Trophoblast cell (in vitro differentiated cells and primary cell): ENCODE results near the gene NFIB.

Experiments used
- DNase-seq, 2 donors: peaks; one replicate each; pipeline ENCODE4 v3.0.0-alpha.2; 2016
- H2AFZ ChIP-seq: 2 replicates; pipeline ENCODE4 v1.6.1; 2013; ENCODE audit warnings: low read length, moderate library complexity, mild to moderate bottlenecking; ENCODE audit not compliant: insufficient read depth, poor library complexity
- H2AK5ac ChIP-seq: 2 replicates; pipeline ENCODE4 v1.6.1; 2013; ENCODE audit warnings: mild to moderate bottlenecking, low read length
- H2BK120ac ChIP-seq: 2 replicates; pipeline ENCODE4 v1.6.1; 2013; ENCODE audit warnings: low read length, mild to moderate bottlenecking, moderate library complexity; ENCODE audit not compliant: insufficient read depth, poor library complexity
- H2BK12ac ChIP-seq: 2 replicates; pipeline ENCODE4 v1.6.1; 2013; ENCODE audit warnings: mild to moderate bottlenecking, low read length, moderate library complexity
- H2BK5ac ChIP-seq: 2 replicates; pipeline ENCODE4 v1.6.1; 2013; ENCODE audit warnings: low read length, low read depth, moderate library complexity, mild to moderate bottlenecking; ENCODE audit not compliant: poor library complexity
- H3K14ac ChIP-seq: 2 replicates; pipeline ENCODE4 v1.6.1; 2013; ENCODE audit warnings: mild to moderate bottlenecking, low read length
- H3K18ac ChIP-seq: 2 replicates; pipeline ENCODE4 v1.6.1; 2013; ENCODE audit warnings: mild to moderate bottlenecking, low read length
- H3K23ac ChIP-seq: 2 replicates; pipeline ENCODE4 v1.6.1; 2013; ENCODE audit warnings: low read length
- H3K27ac ChIP-seq: 2 replicates; pipeline ENCODE4 v1.5.1; 2013; ENCODE audit warnings: low read depth, mild to moderate bottlenecking, inconsistent platforms, low read length, moderate library complexity
- H3K27me3 ChIP-seq: 2 replicates; pipeline ENCODE4 v1.6.1; 2013; ENCODE audit warnings: inconsistent platforms, mild to moderate bottlenecking, low read length, moderate library complexity; ENCODE audit not compliant: insufficient read depth
- H3K36me3 ChIP-seq, 2 experiments: 1 replicate in 1 of 2; 2 replicates in 1 of 2; pipeline ENCODE4 v1.6.1; 2013; ENCODE audit warnings: low read length in 2 of 2, mild to moderate bottlenecking in 2 of 2, moderate library complexity in 1 of 2; ENCODE audit not compliant: insufficient read depth in 2 of 2, control insufficient read depth in 1 of 2
- H3K4ac ChIP-seq: 2 replicates; pipeline ENCODE4 v1.6.1; 2013; ENCODE audit warnings: low read depth, mild to moderate bottlenecking, low read length, moderate library complexity
- H3K4me1 ChIP-seq, 2 experiments: 1 replicate in 1 of 2; 2 replicates in 1 of 2; pipeline ENCODE4 v1.6.1; 2013; ENCODE audit warnings: low read length in 2 of 2, mild to moderate bottlenecking in 2 of 2, moderate library complexity in 1 of 2; ENCODE audit not compliant: insufficient read depth in 2 of 2, control insufficient read depth in 1 of 2
- H3K4me2 ChIP-seq: 2 replicates; pipeline ENCODE4 v1.6.1; 2013; ENCODE audit warnings: inconsistent platforms, mild to moderate bottlenecking, low read length, moderate library complexity
- H3K4me3 ChIP-seq: 2 replicates; pipeline ENCODE4 v1.5.1; 2013; ENCODE audit warnings: mild to moderate bottlenecking, low read depth, low read length, inconsistent platforms
- H3K79me1 ChIP-seq: one replicate; pipeline ENCODE4 v1.6.1; 2013; ENCODE audit warnings: low read length
- H3K79me2 ChIP-seq: 2 replicates; pipeline ENCODE4 v1.6.1; 2013; ENCODE audit warnings: low read length, mild to moderate bottlenecking; ENCODE audit not compliant: control insufficient read depth, insufficient read depth, poor library complexity
- H3K9ac ChIP-seq: 2 replicates; pipeline ENCODE4 v1.6.1; 2013; ENCODE audit warnings: mild to moderate bottlenecking, low read length
- H3K9me3 ChIP-seq: 2 replicates; pipeline ENCODE4 v1.6.1; 2013; ENCODE audit warnings: low read depth, mild to moderate bottlenecking, control low read depth, inconsistent platforms, low read length; ENCODE audit not compliant: insufficient read depth
- H4K12ac ChIP-seq: 2 replicates; pipeline ENCODE4 v1.6.1; 2013; ENCODE audit warnings: low read depth, mild to moderate bottlenecking, low read length, moderate library complexity
- H4K8ac ChIP-seq: 2 replicates; pipeline ENCODE4 v1.6.1; 2013; ENCODE audit warnings: low read depth, mild to moderate bottlenecking, low read length, moderate library complexity
- H4K91ac ChIP-seq: one replicate; pipeline ENCODE4 v1.6.1; 2013; ENCODE audit warnings: low read depth, mild to moderate bottlenecking, low read length, moderate library complexity
- WGBS: extraction: QIAGEN DNeasy Blood & Tissue Kit; methylation state at CpG from one replicate; pipeline ENCODE4 v1.1.7; 2013; ENCODE audit warnings: missing lambda C conversion rate; ENCODE audit not compliant: insufficient read length, insufficient coverage; ENCODE audit errors: extremely low coverage; 5-methylcytosine and 5-hydroxymethylcytosine counted together

NFIB gene

GRCh38 chr9:14251154-14252071 is 62.5 kb downstream of the NFIB start:
- H3K9me3 ChIP-seq, result no peaks in the 10 kb centered on the region
- no CpG with 5 or more reads among the region's 10 CpGs for WGBS

GRCh38 chr9:14250794-14251153 is 63.2 kb downstream of the NFIB start:
- no peak overlapping the region for H2BK12ac ChIP-seq
- H3K23ac ChIP-seq, result no peak overlapping the region
- H2BK120ac ChIP-seq, result no peak overlapping the region
- no peak overlapping the region for H3K9ac ChIP-seq
- no peaks in the 10 kb centered on the region for H3K79me2 ChIP-seq
- H3K9me3 ChIP-seq, result no peaks in the 10 kb centered on the region
- no peak overlapping the region for H2BK5ac ChIP-seq
- no peak overlapping the region for H4K12ac ChIP-seq
- H3K4me1 ChIP-seq, result peaks cover 3 to 7% of the 10 kb centered on the region in 2 experiments
- no peaks in the 10 kb centered on the region for H3K27me3 ChIP-seq
- no peak overlapping the region for H3K4ac ChIP-seq
- H3K14ac ChIP-seq, result no peak overlapping the region
- peak overlapping the region; percentile 43 for H3K27ac ChIP-seq
- H3K4me2 ChIP-seq, result no peak overlapping the region
- H3K36me3 ChIP-seq, result no peaks in the 10 kb centered on the region
- no peak overlapping the region for H2AFZ ChIP-seq
- WGBS, result no CpG with 5 or more reads among the region's 1 CpG
- no peak overlapping the region for H2AK5ac ChIP-seq
- no peak overlapping the region for H3K4me3 ChIP-seq
- DNase-seq, result no peak
- peaks cover 1% of the 10 kb centered on the region for H3K79me1 ChIP-seq
- H3K18ac ChIP-seq, result no peak overlapping the region
- no peak overlapping the region for H4K8ac ChIP-seq
- no peak overlapping the region for H4K91ac ChIP-seq

More at GRCh38 chr9:14251154-14252071, 62.5 kb downstream of the NFIB start:
- no peak overlapping the region for H4K12ac ChIP-seq
- H2AK5ac ChIP-seq, result no peak overlapping the region
- H3K79me2 ChIP-seq, result no peaks in the 10 kb centered on the region
- peaks cover 3 to 4% of the 10 kb centered on the region in 2 experiments for H3K4me1 ChIP-seq
- peak overlapping the region; percentile 56 for H2AFZ ChIP-seq
- H4K91ac ChIP-seq, result no peak overlapping the region
- peaks cover 1% of the 10 kb centered on the region for H3K79me1 ChIP-seq
- H3K4me2 ChIP-seq, result peak overlapping the region; percentile 31
- H3K4ac ChIP-seq, result no peak overlapping the region
- no peak overlapping the region for H2BK120ac ChIP-seq
- H3K36me3 ChIP-seq, result no peaks in the 10 kb centered on the region
- no peak overlapping the region for H2BK5ac ChIP-seq
- no peak overlapping the region for H4K8ac ChIP-seq
- peak overlapping the region; percentile 43 for H3K27ac ChIP-seq
- no peak overlapping the region for H3K4me3 ChIP-seq
- H3K27me3 ChIP-seq, result no peaks in the 10 kb centered on the region
- no peak overlapping the region for H3K18ac ChIP-seq
- no peak overlapping the region for H3K14ac ChIP-seq
- no peak overlapping the region for H3K9ac ChIP-seq
- H2BK12ac ChIP-seq, result no peak overlapping the region
- DNase-seq, result peak; percentile 73 to 93
- no peak overlapping the region for H3K23ac ChIP-seq

GRCh38 chr9:14249527-14249926 is 64.4 kb downstream of the NFIB start:
- DNase-seq, result no peak
- Histone ChIP-seq H3K9ac (no peak overlapping the region), H3K18ac (no peak overlapping the region), H3K4me2 (no peak overlapping the region), H2AK5ac (no peak overlapping the region), H3K4me3 (no peak overlapping the region), H3K36me3 (no peaks in the 10 kb centered on the region), H3K27me3 (no peaks in the 10 kb centered on the region), H3K27ac (no peak overlapping the region), H3K4me1 (peaks cover 3 to 7% of the 10 kb centered on the region in 2 experiments), H4K8ac (no peak overlapping the region), H4K91ac (no peak overlapping the region), H3K9me3 (no peaks in the 10 kb centered on the region), H2BK120ac (no peak overlapping the region), H3K79me2 (no peaks in the 10 kb centered on the region), H2AFZ (no peak overlapping the region), H3K79me1 (peaks cover 1% of the 10 kb centered on the region), H2BK5ac (no peak overlapping the region), H3K4ac (no peak overlapping the region), H3K23ac (no peak overlapping the region), H2BK12ac (no peak overlapping the region), H3K14ac (no peak overlapping the region), H4K12ac (no peak overlapping the region)
- WGBS, result no CpG with 5 or more reads among the region's 2 CpGs

- no peak overlapping the region for H3K4me2 ChIP-seq
- H3K9me3 ChIP-seq, result no peaks in the 10 kb centered on the region
- H3K79me1 ChIP-seq, result peaks cover 1% of the 10 kb centered on the region
- DNase-seq, result no peak
- no peak overlapping the region for H3K9ac ChIP-seq
- H3K4ac ChIP-seq, result no peak overlapping the region
- no peak overlapping the region for H3K23ac ChIP-seq
- no CpG with 5 or more reads among the region's 1 CpG for WGBS
- H3K27ac ChIP-seq, result no peak overlapping the region
- H3K4me1 ChIP-seq, result peaks cover 3 to 7% of the 10 kb centered on the region in 2 experiments
- H2BK5ac ChIP-seq, result no peak overlapping the region
- no peak overlapping the region for H4K8ac ChIP-seq
- no peak overlapping the region for H4K91ac ChIP-seq
- no peak overlapping the region for H3K18ac ChIP-seq
- H3K14ac ChIP-seq, result no peak overlapping the region
- H3K36me3 ChIP-seq, result no peaks in the 10 kb centered on the region
- H3K79me2 ChIP-seq, result no peaks in the 10 kb centered on the region
- no peak overlapping the region for H2AK5ac ChIP-seq
- H2AFZ ChIP-seq, result no peak overlapping the region
- H2BK12ac ChIP-seq, result no peak overlapping the region
- no peaks in the 10 kb centered on the region for H3K27me3 ChIP-seq
- no peak overlapping the region for H3K4me3 ChIP-seq
- H2BK120ac ChIP-seq, result no peak overlapping the region
- H4K12ac ChIP-seq, result no peak overlapping the region
Measured at GRCh38 chr9:14248149-14248548, 65.8 kb downstream of the NFIB start.
